Measurements from ENCODE around the gene WSB1.

GRCh38 chr17:27280527-27280926 is 13.4 kb upstream of the WSB1 start:
- TF ChIP-seq CTCF (conservative IDR thresholded peaks at IDR 0.05; ENCODE audit: low read length) (no peak), EZH2phosphoT487 (IDR thresholded peaks at IDR 0.05; ENCODE audit: borderline replicate concordance) (no peak)
